D721Med (cell line): ENCODE results near the gene RARB.

Source experiments
- DNase-seq: peaks from one replicate; pipeline ENCODE4 v3.0.0; 2011; ENCODE audit warnings: low spot score; ENCODE audit not compliant: insufficient read length
- FAIRE-seq: peaks from 2 replicates; lab custom pipeline; 2011; peaks lifted over from hg19 to GRCh38; lab: Jason Lieb, UNC
- TF ChIP-seq, protein P1 (sequence below): IDR thresholded peaks from 2 replicates; pipeline ENCODE4 v1.5.1; 2012; ENCODE audit warnings: mild to moderate bottlenecking, control low read depth; ENCODE audit not compliant: insufficient read depth; ENCODE audit errors: missing control alignments

RARB gene

DNA sequence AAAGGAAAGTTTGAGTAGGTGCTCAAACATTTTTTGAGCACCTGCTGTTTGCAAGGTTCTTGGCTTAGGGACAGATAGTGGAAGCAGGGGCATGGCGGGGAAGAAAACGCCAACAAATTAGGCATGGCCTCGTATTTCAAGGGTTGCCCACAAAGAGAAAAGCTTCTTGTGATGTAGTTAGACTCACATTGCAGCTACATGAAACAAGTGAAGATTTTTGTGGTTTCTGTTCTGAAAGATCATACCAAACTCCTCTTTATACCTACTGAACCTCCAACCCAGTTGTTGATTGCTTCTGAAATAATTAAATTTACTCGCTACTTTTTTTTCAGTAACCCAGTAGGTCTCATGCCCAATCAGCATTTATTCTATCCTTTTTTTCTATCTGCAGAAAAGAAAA, 23.5 kb upstream of the RARB start:
- DNase-seq (no peak), FAIRE-seq (no peak)
- TF ChIP-seq, protein P1, sequence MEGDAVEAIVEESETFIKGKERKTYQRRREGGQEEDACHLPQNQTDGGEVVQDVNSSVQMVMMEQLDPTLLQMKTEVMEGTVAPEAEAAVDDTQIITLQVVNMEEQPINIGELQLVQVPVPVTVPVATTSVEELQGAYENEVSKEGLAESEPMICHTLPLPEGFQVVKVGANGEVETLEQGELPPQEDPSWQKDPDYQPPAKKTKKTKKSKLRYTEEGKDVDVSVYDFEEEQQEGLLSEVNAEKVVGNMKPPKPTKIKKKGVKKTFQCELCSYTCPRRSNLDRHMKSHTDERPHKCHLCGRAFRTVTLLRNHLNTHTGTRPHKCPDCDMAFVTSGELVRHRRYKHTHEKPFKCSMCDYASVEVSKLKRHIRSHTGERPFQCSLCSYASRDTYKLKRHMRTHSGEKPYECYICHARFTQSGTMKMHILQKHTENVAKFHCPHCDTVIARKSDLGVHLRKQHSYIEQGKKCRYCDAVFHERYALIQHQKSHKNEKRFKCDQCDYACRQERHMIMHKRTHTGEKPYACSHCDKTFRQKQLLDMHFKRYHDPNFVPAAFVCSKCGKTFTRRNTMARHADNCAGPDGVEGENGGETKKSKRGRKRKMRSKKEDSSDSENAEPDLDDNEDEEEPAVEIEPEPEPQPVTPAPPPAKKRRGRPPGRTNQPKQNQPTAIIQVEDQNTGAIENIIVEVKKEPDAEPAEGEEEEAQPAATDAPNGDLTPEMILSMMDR = no peak

DNA sequence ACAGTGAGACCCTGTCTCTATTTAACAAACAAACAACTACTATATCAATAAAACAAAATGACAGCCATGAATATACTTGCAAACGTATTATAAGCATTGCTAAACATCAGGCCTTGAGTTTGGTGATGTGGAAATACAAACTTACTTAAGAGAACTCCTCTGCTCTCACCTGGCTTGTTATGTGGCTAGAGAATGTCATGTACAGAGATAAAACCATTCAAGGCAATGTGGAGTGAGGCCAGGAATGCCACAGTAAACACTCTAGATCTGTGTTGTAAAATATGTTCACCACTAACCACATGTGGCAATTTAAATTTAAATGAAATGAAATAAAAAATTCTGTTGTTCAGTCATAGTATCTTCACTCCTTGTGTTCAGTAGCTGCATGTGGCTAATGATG, 22.7 kb upstream of the RARB start:
- FAIRE-seq (no peak), DNase-seq (no peak)
- TF ChIP-seq, protein P1 = no peak

- FAIRE-seq (no peak), DNase-seq (no peak)
- TF ChIP-seq, protein P1 = no peak
Measured at GRCh38 chr3:25410703-25411102, 17.4 kb upstream of the RARB start.

DNA sequence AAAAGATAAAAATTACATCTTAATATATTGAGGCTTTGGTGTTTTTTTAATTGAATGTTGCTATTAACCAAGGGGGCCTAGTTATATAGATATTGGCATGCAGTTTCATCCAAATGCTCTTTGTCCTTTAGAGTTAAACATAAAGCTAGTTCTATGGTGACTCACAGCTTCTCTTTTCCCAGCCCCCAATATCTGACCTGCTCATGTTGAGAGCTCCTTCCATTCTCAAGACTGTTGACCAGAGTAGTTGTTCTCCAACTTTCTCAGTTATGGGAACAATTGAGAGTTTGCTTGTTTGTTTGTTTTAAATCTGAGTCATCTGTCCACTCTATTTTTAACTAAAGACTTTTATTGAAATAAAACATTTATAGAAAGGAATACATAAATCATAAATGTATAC, 15.8 kb upstream of the RARB start:
- DNase-seq = no peak
- FAIRE-seq = no peak
- TF ChIP-seq, protein P1 = no peak

DNA sequence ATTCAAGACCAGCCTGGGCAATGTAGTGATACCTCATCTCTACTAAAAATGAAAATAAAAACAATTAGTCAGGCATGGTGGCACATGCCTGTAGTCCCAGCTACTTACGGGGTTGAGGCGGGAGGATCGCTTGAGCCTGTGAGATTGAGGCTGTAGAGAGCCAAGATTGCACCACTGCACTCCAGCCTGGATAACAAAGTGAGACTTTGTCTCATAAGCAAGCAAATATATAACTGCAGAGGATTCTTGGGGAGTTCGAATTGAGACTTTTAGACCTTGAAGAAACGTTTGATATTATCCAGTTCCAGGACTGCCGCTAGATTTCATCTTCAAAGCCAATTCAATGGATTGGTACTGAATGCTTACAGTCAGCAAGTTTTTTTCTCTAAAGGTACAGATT, 11.9 kb upstream of the RARB start:
- TF ChIP-seq, protein P1 = no peak
- no peak for FAIRE-seq

DNA sequence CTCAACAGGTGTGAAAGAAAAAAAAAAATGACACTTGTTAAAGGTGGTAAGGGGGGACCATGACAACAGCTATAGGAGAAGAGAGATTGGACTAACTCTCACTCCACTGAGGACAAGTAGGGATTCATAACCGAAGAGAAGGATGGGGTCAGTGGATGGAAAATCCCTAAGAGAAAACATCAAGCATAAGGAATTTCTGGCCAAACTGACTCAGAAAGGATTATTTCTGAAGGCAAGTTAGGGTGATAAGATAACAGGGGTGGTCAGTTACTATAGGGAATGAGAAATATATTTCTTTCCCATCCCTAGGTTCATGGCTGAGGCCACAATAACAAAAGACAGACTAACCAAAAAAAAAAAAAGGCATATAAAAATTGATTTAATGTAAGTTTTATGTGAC, 9.5 kb upstream of the RARB start:
- TF ChIP-seq, protein P1 = no peak
- DNase-seq (no peak), FAIRE-seq (no peak)

More for the DNA sequence above, 11.9 kb upstream of the RARB start:
- DNase-seq = no peak

DNA sequence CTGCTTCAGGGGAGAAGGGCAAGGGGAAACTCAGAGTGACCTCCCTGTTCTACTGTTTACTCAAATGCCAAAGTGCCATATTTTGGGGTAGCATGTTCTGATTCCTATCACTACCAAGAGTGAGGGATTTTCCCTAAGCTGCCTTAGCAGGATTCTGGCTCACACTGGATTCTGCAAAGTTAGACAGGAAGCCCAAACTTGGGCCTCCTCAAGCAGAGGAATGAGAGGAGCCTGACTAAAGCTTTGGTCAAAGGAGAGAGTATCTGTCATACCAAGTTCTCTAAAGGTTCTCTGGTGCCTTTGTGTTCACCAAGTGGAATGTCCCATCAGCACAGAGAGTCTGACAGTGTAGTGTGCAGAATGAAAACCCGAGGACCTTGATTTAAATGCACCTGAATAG, 8.8 kb upstream of the RARB start:
- TF ChIP-seq, protein P1 = no peak
- FAIRE-seq (no peak), DNase-seq (no peak)
